Measurements from ENCODE around the gene GPN1.

- TF ChIP-seq CTCF (conservative IDR thresholded peaks at IDR 0.05) (no peak), EZH2 (IDR thresholded peaks at IDR 0.05; ENCODE audit: low read depth) (no peak)
Measured at GRCh38 chr2:27672723-27673486, 44.1 kb downstream of the GPN1 start.
